CD4-positive, alpha-beta T cell (primary cell): ENCODE measurements around the gene CRYGS. TPM values are rescaled to one million over a fixed set of nuclear protein-coding genes. Genes with fewer than 3 reads are reported as not detected.
A peak's percentile ranks its signal among the peaks of the same experiment; 100 is the strongest.

ENCODE experiments used
- ATAC-seq: fragments of 200-7000 bp; cut with Tn5 transposase; one replicate; pipeline ENCODE4 v1.10.0; 2022; ENCODE audit warnings: mild to moderate bottlenecking; ENCODE audit not compliant: poor library complexity
- CTCF ChIA-PET: fragments of 350-600 bp; sonication (Branson Sonifier 250); formaldehyde crosslinking; loops from one replicate; lab custom pipeline; 2021; ENCODE audit warnings: antibody characterized with exemption, inconsistent platforms; lab: Charles Lee
- POLR2A ChIA-PET: fragments of 350-600 bp; sonication (Branson Sonifier 250); formaldehyde crosslinking; loops from one replicate; lab custom pipeline; 2021; ENCODE audit warnings: antibody characterized with exemption, inconsistent platforms; lab: Charles Lee
- DNase-seq, 14 experiments: peaks; one replicate each; pipeline ENCODE4 v3.0.0-alpha.2; 2013 to 2020; ENCODE audit warnings: mixed read lengths in 2 of 14
- H3K27ac ChIP-seq, 2 donors: one replicate each; pipeline versions ENCODE4 v1.5.1 to v1.7.0; 2013; ENCODE audit warnings: low read length in 2 of 2, low read depth in 1 of 2, mild to moderate bottlenecking in 1 of 2
- H3K27me3 ChIP-seq, 2 experiments: 1 replicate in 1 of 2; 2 replicates in 1 of 2; pipeline versions ENCODE4 v1.6.1 to v1.7.0; 2013; ENCODE audit warnings: low read length in 2 of 2, control low read depth in 1 of 2, mild to moderate bottlenecking in 1 of 2, moderate library complexity in 1 of 2; ENCODE audit not compliant: insufficient read depth in 2 of 2, control insufficient read depth in 1 of 2
- H3K36me3 ChIP-seq: one replicate; pipeline ENCODE4 v1.6.1; 2013; ENCODE audit warnings: low read length, control low read depth; ENCODE audit not compliant: insufficient read depth
- H3K4me1 ChIP-seq: one replicate; pipeline ENCODE4 v1.6.1; 2013; ENCODE audit warnings: low read length, control low read depth; ENCODE audit not compliant: insufficient read depth
- H3K4me3 ChIP-seq: one replicate; pipeline ENCODE4 v1.5.1; 2013; ENCODE audit warnings: mild to moderate bottlenecking, low read length, moderate library complexity
- H3K9me3 ChIP-seq, 2 experiments: 1 replicate in 1 of 2; 2 replicates in 1 of 2; pipeline versions ENCODE4 v1.6.1 to v1.7.0; 2013; ENCODE audit warnings: low read length in 2 of 2, mild to moderate bottlenecking in 2 of 2, control low read depth in 1 of 2, moderate library complexity in 1 of 2; ENCODE audit not compliant: control insufficient read depth in 1 of 2, insufficient read depth in 1 of 2
- H3K27ac Mint-ChIP-seq: one replicate; pipeline ENCODE4 v1.8.0; 2020; ENCODE audit warnings: mixed read lengths
- H3K27me3 Mint-ChIP-seq: one replicate; pipeline ENCODE4 v1.8.0; 2021; ENCODE audit warnings: mixed read lengths
- H3K36me3 Mint-ChIP-seq: one replicate; pipeline ENCODE4 v1.8.0; 2021; ENCODE audit warnings: low read depth, mixed read lengths
- H3K4me1 Mint-ChIP-seq: one replicate; pipeline ENCODE4 v1.8.0; 2021; ENCODE audit warnings: low read depth, mixed read lengths
- H3K4me3 Mint-ChIP-seq: one replicate; pipeline ENCODE4 v1.8.0; 2020; ENCODE audit warnings: mild to moderate bottlenecking, mixed read lengths
- H3K9me3 Mint-ChIP-seq: one replicate; pipeline ENCODE4 v1.8.0; 2020; ENCODE audit warnings: mixed read lengths
- intact Hi-C, 2 experiments: fragments of 100-400 bp; cut with DNase I in 1 of 2; cut with micrococcal nuclease in 1 of 2; formaldehyde crosslinking; loops; one replicate each; pipeline versions ENCODE4 v1.15.1 to v1.9.0; 2023 to 2025; cut with DNase I, micrococcal nuclease
- total RNA-seq, 174 experiments: library from RNA in 2 of 174; stranded (reverse) in 2 of 174; gene quantifications; one replicate each; pipeline ENCODE4 v1.2.3 and lab custom pipeline; 2021 to 2026
- TF ChIP-seq, protein P1 (sequence below): fragments of 200-600 bp; IDR thresholded peaks from one replicate; pipeline ENCODE4 v1.8.0; 2022; ENCODE audit warnings: antibody characterized with exemption, mild to moderate bottlenecking

CRYGS gene
- total RNA-seq, 2 experiments from 2014 or later: 1.9 to 2.3 TPM

DNA sequence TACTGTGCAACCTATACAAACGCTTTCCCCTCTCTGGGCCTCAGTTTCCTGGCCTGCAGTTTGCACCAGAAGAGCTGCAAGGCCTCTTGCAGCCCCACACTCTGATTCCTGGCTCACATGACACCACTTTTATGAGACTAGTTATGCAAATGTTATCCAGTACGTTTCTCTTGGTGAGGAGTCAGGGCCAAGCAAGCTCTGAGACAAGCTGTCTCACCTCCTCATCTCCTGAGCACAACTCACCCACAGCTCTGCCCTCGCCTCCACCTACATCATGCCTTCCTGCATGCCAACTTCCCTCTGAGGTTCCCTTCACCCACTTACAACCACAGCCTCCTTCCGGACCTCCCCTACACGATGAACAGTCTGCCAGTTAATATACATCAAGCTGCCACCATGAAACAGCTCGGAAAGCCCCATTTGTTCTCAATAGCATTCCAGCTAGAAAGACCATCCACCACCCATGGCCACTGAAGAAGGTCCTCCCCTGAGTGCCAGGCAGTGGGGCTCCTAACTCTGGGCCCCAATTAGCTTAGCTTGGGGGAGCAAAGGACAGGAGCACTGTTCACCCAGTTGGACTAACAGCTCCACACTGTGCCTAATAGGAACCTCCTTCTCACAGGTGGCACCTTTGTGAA is 25.0 kb downstream of the CRYGS start:
- TF ChIP-seq, protein P1, sequence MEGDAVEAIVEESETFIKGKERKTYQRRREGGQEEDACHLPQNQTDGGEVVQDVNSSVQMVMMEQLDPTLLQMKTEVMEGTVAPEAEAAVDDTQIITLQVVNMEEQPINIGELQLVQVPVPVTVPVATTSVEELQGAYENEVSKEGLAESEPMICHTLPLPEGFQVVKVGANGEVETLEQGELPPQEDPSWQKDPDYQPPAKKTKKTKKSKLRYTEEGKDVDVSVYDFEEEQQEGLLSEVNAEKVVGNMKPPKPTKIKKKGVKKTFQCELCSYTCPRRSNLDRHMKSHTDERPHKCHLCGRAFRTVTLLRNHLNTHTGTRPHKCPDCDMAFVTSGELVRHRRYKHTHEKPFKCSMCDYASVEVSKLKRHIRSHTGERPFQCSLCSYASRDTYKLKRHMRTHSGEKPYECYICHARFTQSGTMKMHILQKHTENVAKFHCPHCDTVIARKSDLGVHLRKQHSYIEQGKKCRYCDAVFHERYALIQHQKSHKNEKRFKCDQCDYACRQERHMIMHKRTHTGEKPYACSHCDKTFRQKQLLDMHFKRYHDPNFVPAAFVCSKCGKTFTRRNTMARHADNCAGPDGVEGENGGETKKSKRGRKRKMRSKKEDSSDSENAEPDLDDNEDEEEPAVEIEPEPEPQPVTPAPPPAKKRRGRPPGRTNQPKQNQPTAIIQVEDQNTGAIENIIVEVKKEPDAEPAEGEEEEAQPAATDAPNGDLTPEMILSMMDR: no peak
- CTCF ChIA-PET: interaction anchor here (0.9 to 3.4 kb wide), 4 partner anchors 10 to 403 kb away, joined by 3 to 19 read pairs (median 3); no protein-coding TSS in a partner anchor
- H3K36me3 Mint-ChIP-seq: no peaks in the 10 kb centered on the region
- POLR2A ChIA-PET: interaction anchor here (0.6 to 2.6 kb wide), 15 partner anchors 10 to 849 kb away, joined by 3 to 28 read pairs (median 3); partner anchors contain the start of genes DNAJB11, RTP4 and TRA2B
- H3K4me3 ChIP-seq: no peak overlapping the region
- H3K36me3 ChIP-seq: no peaks in the 10 kb centered on the region
- ATAC-seq: peak; percentile 96
- H3K4me1 Mint-ChIP-seq: peaks cover 66% of the 10 kb centered on the region
- H3K27ac Mint-ChIP-seq: peak overlapping the region; percentile 78
- no peaks in the 10 kb centered on the region for H3K9me3 Mint-ChIP-seq
- H3K27ac ChIP-seq: peak overlapping the region; percentile 58 to 65
- peak; percentile 50 to 91 (median 60) for DNase-seq
- H3K27me3 ChIP-seq: no peaks in the 10 kb centered on the region
- no peaks in the 10 kb centered on the region for H3K27me3 Mint-ChIP-seq
- no peaks in the 10 kb centered on the region for H3K9me3 ChIP-seq
- H3K4me1 ChIP-seq: peaks cover 74% of the 10 kb centered on the region
- intact Hi-C loops: loop anchor here in 1 of 2 experiments (2.0 kb wide), 1 partner anchor 22 kb away; no protein-coding TSS in a partner anchor
- peak overlapping the region; percentile 46 for H3K4me3 Mint-ChIP-seq

DNA sequence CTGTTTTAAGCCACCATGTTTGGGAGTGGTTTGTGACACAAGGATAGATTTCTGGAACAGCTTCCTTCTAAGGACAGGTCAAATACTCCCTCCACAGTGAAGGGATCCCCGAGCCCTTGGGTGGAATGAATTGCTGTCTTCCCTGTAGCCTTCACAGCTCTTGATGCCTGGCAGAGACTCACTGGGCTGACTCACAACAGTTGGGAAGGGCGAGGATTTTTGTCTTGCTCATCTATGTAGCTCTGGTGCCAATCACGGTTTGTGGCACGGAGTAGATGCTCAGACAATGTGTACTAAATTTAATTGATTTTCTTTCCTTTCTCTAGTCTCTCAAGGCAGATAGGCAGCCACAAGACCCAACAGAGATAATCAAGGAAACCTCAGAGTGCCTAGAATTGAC is 27.0 kb downstream of the CRYGS start:
- H3K9me3 Mint-ChIP-seq: no peaks in the 10 kb centered on the region
- H3K4me1 Mint-ChIP-seq: peaks cover 78% of the 10 kb centered on the region
- no peak overlapping the region for H3K4me3 Mint-ChIP-seq
- no peak for DNase-seq
- no peak overlapping the region for H3K4me3 ChIP-seq
- ChIA-PET CTCF (interaction anchor here (3.4 kb wide), 1 partner anchor 23 kb away, joined by 19 read pairs; no protein-coding TSS in a partner anchor), POLR2A (no interaction called here)
- H3K9me3 ChIP-seq: no peaks in the 10 kb centered on the region
- peaks cover 74% of the 10 kb centered on the region for H3K4me1 ChIP-seq
- TF ChIP-seq, protein P1: no peak
- no peak overlapping the region for H3K27ac ChIP-seq
- no peaks in the 10 kb centered on the region for H3K36me3 ChIP-seq
- no peaks in the 10 kb centered on the region for H3K36me3 Mint-ChIP-seq
- ATAC-seq: no peak
- H3K27me3 ChIP-seq: no peaks in the 10 kb centered on the region
- no peaks in the 10 kb centered on the region for H3K27me3 Mint-ChIP-seq
- intact Hi-C loops: no loop called here
- no peak overlapping the region for H3K27ac Mint-ChIP-seq

DNA sequence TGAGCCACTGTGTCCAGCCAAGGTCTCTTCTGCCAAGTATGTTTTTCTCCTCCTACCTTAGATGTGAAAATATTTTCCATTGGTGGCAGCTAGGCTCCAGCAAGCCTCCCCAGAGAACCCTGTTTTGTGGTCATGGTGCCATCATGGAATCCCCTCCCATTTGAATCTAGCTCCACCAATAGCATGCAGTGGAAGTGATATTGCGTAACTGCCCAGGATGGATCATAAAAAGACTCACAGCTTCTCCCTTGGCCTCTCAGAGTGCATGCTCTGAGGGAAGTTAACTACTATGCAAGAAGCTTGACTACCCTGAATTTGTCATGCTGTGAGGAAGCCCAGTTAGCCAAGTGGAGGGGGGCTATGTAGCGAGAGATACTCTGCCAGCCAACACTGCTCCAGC is 27.5 kb downstream of the CRYGS start:
- DNase-seq (no peak), ATAC-seq (no peak)
- no peaks in the 10 kb centered on the region for H3K36me3 Mint-ChIP-seq
- Histone ChIP-seq H3K9me3 (no peaks in the 10 kb centered on the region), H3K27me3 (no peaks in the 10 kb centered on the region), H3K4me1 (peaks cover 71% of the 10 kb centered on the region), H3K36me3 (no peaks in the 10 kb centered on the region), H3K27ac (no peak overlapping the region), H3K4me3 (no peak overlapping the region)
- ChIA-PET POLR2A (interaction anchor here (0.7 kb wide), 1 partner anchor 579 kb away, joined by 3 read pairs; the partner anchor contains the start of gene TRA2B), CTCF (no interaction called here)
- intact Hi-C loops: no loop called here
- H3K27ac Mint-ChIP-seq: no peak overlapping the region
- TF ChIP-seq, protein P1: no peak
- no peaks in the 10 kb centered on the region for H3K9me3 Mint-ChIP-seq
- peaks cover 78% of the 10 kb centered on the region for H3K4me1 Mint-ChIP-seq
- no peak overlapping the region for H3K4me3 Mint-ChIP-seq
- H3K27me3 Mint-ChIP-seq: no peaks in the 10 kb centered on the region
